Liver (tissue), 9 donors: Measurements from ENCODE around the gene MARCHF3. TPM values are rescaled to one million over a fixed set of nuclear protein-coding genes. Genes with fewer than 3 reads are reported as not detected.
A peak's percentile ranks its signal among the peaks of the same experiment; 100 is the strongest.

Experiments
- DNase-seq: peaks from one replicate; pipeline ENCODE4 v3.0.0-alpha.2; 2017; ENCODE audit warnings: low spot score
- H3K27ac ChIP-seq, 2 donors: one replicate each; pipeline ENCODE4 v1.7.0; 2013; ENCODE audit warnings: inconsistent platforms in 2 of 2, low read length in 2 of 2, control low read depth in 1 of 2, low read depth in 1 of 2, mild to moderate bottlenecking in 1 of 2
- H3K27me3 ChIP-seq, 4 donors: one replicate each; pipeline versions ENCODE4 v1.6.1 to v1.7.0; 2013; ENCODE audit warnings: low read length in 3 of 4, inconsistent platforms in 1 of 4, mild to moderate bottlenecking in 1 of 4, moderate library complexity in 1 of 4; ENCODE audit not compliant: control insufficient read depth in 4 of 4, insufficient read depth in 4 of 4
- H3K36me3 ChIP-seq, 4 donors: one replicate each; pipeline versions ENCODE4 v1.6.1 to v1.7.0; 2013; ENCODE audit warnings: low read length in 3 of 4, mild to moderate bottlenecking in 3 of 4, low read depth in 1 of 4, moderate library complexity in 1 of 4; ENCODE audit not compliant: control insufficient read depth in 4 of 4, insufficient read depth in 3 of 4
- H3K4me1 ChIP-seq, 4 donors: one replicate each; pipeline versions ENCODE4 v1.6.1 to v1.7.0; 2013; ENCODE audit warnings: low read length in 3 of 4, mild to moderate bottlenecking in 3 of 4, moderate library complexity in 1 of 4; ENCODE audit not compliant: control insufficient read depth in 4 of 4, insufficient read depth in 4 of 4
- H3K4me3 ChIP-seq, 3 donors: one replicate each; pipeline versions ENCODE4 v1.6.1 to v1.7.0; 2013; ENCODE audit warnings: low read length in 3 of 3, control low read depth in 1 of 3, low read depth in 1 of 3, mild to moderate bottlenecking in 1 of 3
- H3K9ac ChIP-seq, 2 donors: one replicate each; pipeline ENCODE4 v1.7.0; 2013; ENCODE audit warnings: low read length in 2 of 2, mild to moderate bottlenecking in 2 of 2, moderate library complexity in 2 of 2, control low read depth in 1 of 2, low read depth in 1 of 2
- H3K9me3 ChIP-seq, 4 donors: one replicate each; pipeline versions ENCODE4 v1.6.1 to v1.7.0; 2013; ENCODE audit warnings: low read length in 3 of 4; ENCODE audit not compliant: control insufficient read depth in 4 of 4
- EGR1 ChIP-seq, 2 donors: IDR thresholded peaks; 2 replicates each; pipeline ENCODE4 v1.6.1; 2016 to 2018; ENCODE audit warnings: antibody characterized with exemption in 2 of 2, low read depth in 2 of 2
- FOXA1 ChIP-seq: IDR thresholded peaks from 2 replicates; pipeline ENCODE4 v1.6.1; 2016; ENCODE audit warnings: antibody characterized with exemption
- GABPA ChIP-seq, 2 donors: IDR thresholded peaks in 1 of 2; conservative IDR thresholded peaks in 1 of 2; 2 replicates each; pipeline ENCODE4 v1.6.1; 2016; ENCODE audit warnings: antibody characterized with exemption in 2 of 2, mild to moderate bottlenecking in 1 of 2, moderate library complexity in 1 of 2
- HNF4A ChIP-seq, 2 donors: conservative IDR thresholded peaks; 2 replicates each; pipeline ENCODE4 v1.6.1; 2016; ENCODE audit warnings: antibody characterized with exemption in 2 of 2, mild to moderate bottlenecking in 2 of 2
- HNF4G ChIP-seq: IDR thresholded peaks from 2 replicates; pipeline ENCODE4 v1.6.1; 2016; ENCODE audit warnings: antibody characterized with exemption
- JUND ChIP-seq, 2 donors: IDR thresholded peaks; 2 replicates each; pipeline ENCODE4 v1.6.1; 2016; ENCODE audit warnings: antibody characterized with exemption in 2 of 2
- NR2F2 ChIP-seq: IDR thresholded peaks from 2 replicates; pipeline ENCODE4 v1.6.1; 2016; ENCODE audit warnings: antibody characterized with exemption
- RAD21 ChIP-seq, 2 donors: IDR thresholded peaks; 2 replicates each; pipeline ENCODE4 v1.6.1; 2016; ENCODE audit warnings: antibody characterized with exemption in 2 of 2, mild to moderate bottlenecking in 2 of 2
- RXRA ChIP-seq, 2 donors: IDR thresholded peaks; 2 replicates each; pipeline ENCODE4 v1.6.1; 2017 to 2018; ENCODE audit warnings: antibody characterized with exemption in 2 of 2, mild to moderate bottlenecking in 1 of 2
- SP1 ChIP-seq: IDR thresholded peaks from 2 replicates; pipeline ENCODE4 v1.6.1; 2018; ENCODE audit warnings: antibody characterized with exemption, mild to moderate bottlenecking
- YY1 ChIP-seq: IDR thresholded peaks from 2 replicates; pipeline ENCODE4 v1.6.1; 2016; ENCODE audit warnings: antibody characterized with exemption, mild to moderate bottlenecking
- WGBS: extraction: QIAGEN DNeasy Blood & Tissue Kit; methylation state at CpG from one replicate; pipeline ENCODE4 v1.1.7; 2013; 5-methylcytosine and 5-hydroxymethylcytosine counted together
- polyA plus RNA-seq, 2 donors: library from polyadenylated mRNA; stranded (reverse) in 1 of 2; unstranded in 1 of 2; fragments of 200-250 nt in 1 of 2; fragments of >200 nt in 1 of 2; fragmentation: Nextera tagmentation in 1 of 2; extraction: Ambion mirVana in 1 of 2; gene quantifications; one replicate each; pipeline versions ENCODE4 v1.2.1 to v1.2.3, GENCODE V29; 2013 to 2015
- total RNA-seq, 2 donors: library from RNA; depleted of rRNA; stranded (reverse); fragments of >200 nt; gene quantifications; one replicate each; pipeline ENCODE4 v1.2.3, GENCODE V29; 2014
- TF ChIP-seq, protein P1 (sequence below): fragments of 150-350 bp; IDR thresholded peaks from 2 replicates; pipeline ENCODE4 v1.5.1; 2017; ENCODE audit warnings: improper control_type of control experiment, low read depth, low read length; ENCODE audit not compliant: missing input control
- donor health status: healthy.
- donor health status: healthy.
- donor health status: healthy.
- donor health status: healthy.
- donor health status: healthy.

Gene MARCHF3
- total and polyA plus RNA-seq, 4 donors = 0.93 to 51.0 (median 1.4) TPM

DNA sequence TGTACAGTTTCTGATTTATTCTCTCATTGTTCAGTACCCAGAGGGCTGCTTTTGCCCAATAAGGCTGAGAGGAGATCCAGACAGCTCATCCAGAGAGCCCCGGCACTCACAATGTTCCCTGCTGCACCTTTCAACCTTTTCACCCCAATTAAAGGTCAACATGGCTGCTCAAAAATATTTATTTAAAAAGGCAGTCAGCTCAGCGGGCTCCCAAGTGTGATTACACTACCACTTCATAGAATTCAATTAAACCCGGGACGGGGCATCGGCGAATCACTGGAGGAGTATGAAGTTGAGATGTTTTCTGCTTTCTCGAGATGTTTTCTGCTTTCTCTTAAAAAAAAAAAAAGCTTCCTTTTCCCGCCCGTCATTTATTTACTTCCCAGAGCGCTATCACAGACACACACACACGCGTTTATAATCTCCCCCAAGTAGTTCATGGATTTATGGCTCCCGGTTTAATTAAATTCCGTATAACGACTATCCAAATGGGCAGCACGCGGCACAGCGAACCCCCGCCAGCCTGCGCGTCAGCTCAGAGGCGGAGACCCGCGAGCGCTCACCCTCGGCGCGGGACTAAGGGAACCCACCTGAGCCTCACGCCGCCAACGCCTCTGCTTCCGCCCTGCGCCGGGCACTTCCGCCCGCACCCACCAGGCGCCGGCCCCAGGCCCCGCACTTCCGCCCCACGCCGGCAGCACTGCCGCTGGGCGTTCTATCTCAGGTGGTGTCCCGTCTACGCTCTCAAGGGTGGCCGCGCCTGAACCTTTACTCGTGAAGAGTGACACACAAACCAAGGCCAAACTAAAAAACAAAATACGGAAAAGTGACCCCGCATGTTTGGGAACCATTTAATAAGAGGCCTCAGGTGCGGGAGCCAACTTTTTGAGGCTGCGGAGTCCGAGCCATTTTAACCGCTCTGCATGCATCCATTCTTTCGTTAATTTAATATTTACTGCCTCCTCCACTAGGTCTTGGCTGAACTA, 42.8 kb upstream of the MARCHF3 start, which contains the start of gene C5orf63:
C5orf63 (minus strand) TSS at position 642 of the 986 bp plus-strand sequence. CDS start 14,507 bp downstream, outside the sequence.
- peak within 1 kb of the TSS; percentile 11 to 36 for H3K27ac ChIP-seq
- TF ChIP-seq RXRA (IDR thresholded peaks at IDR 0.05) = peak; percentile 34 to 59
- TF ChIP-seq GABPA (IDR thresholded peaks at IDR 0.05 in 1 of 2, conservative IDR thresholded peaks at IDR 0.05 in 1 of 2) = peak; percentile 49 to 87
- peak; percentile 67 for TF ChIP-seq NR2F2
- peak; percentile 21 to 72 for TF ChIP-seq EGR1 (IDR thresholded peaks at IDR 0.05; ENCODE audit: low read depth in 2 of 2)
- no peak for TF ChIP-seq HNF4G
- TF ChIP-seq, protein P1, sequence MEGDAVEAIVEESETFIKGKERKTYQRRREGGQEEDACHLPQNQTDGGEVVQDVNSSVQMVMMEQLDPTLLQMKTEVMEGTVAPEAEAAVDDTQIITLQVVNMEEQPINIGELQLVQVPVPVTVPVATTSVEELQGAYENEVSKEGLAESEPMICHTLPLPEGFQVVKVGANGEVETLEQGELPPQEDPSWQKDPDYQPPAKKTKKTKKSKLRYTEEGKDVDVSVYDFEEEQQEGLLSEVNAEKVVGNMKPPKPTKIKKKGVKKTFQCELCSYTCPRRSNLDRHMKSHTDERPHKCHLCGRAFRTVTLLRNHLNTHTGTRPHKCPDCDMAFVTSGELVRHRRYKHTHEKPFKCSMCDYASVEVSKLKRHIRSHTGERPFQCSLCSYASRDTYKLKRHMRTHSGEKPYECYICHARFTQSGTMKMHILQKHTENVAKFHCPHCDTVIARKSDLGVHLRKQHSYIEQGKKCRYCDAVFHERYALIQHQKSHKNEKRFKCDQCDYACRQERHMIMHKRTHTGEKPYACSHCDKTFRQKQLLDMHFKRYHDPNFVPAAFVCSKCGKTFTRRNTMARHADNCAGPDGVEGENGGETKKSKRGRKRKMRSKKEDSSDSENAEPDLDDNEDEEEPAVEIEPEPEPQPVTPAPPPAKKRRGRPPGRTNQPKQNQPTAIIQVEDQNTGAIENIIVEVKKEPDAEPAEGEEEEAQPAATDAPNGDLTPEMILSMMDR = peak; percentile 47
- TF ChIP-seq YY1 = peak; percentile 78
- TF ChIP-seq JUND (IDR thresholded peaks at IDR 0.05) = no peak
- H3K36me3 ChIP-seq = peaks cover 0 to 7% (median 1%) of the 10 kb centered on the region in 4 donors
- peaks cover 0 to 8% (median 0%) of the 10 kb centered on the region in 4 donors for H3K4me1 ChIP-seq
- WGBS = 17% methylated on average over 56 of the region's 56 CpGs
- peak; percentile 78 for DNase-seq
- no peaks in the 10 kb centered on the region for H3K27me3 ChIP-seq
- peak within 1 kb of the TSS; percentile 38 to 70 (median 56) for H3K4me3 ChIP-seq
- H3K9me3 ChIP-seq = no peaks in the 10 kb centered on the region
- peak within 1 kb of the TSS in 1 of 2 donors; percentile 73 for H3K9ac ChIP-seq

DNA sequence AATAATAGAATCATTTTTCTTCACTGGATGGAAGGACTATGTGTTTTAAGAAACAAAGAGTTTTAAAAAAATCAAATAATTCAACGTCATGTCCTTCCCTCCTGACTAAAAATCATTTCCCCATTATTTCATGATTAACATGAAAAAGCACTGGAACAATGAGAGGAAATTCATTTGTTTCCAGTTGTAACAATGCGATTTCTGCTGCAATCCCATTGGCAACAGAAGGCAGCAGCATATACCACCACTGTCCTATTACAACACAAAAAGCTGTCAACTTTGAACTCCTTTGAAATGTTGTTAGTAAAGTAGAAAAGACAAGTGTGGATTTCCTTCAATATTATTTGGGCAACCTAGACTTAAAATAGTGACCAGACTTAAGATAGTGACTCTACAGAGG, 39.9 kb upstream of the MARCHF3 start:
- peak; percentile 11 for TF ChIP-seq NR2F2
- TF ChIP-seq, protein P1 = no peak
- no peak overlapping the region for H3K27ac ChIP-seq
- DNase-seq = no peak
- no peaks in the 10 kb centered on the region for H3K9me3 ChIP-seq
- no peak overlapping the region for H3K9ac ChIP-seq
- no peaks in the 10 kb centered on the region for H3K27me3 ChIP-seq
- H3K36me3 ChIP-seq = peaks cover 0 to 7% (median 1%) of the 10 kb centered on the region in 4 donors
- H3K4me1 ChIP-seq = peaks cover 0 to 8% (median 0%) of the 10 kb centered on the region in 4 donors
- WGBS = 91% methylated on average over 2 of the region's 2 CpGs
- H3K4me3 ChIP-seq = no peak overlapping the region

DNA sequence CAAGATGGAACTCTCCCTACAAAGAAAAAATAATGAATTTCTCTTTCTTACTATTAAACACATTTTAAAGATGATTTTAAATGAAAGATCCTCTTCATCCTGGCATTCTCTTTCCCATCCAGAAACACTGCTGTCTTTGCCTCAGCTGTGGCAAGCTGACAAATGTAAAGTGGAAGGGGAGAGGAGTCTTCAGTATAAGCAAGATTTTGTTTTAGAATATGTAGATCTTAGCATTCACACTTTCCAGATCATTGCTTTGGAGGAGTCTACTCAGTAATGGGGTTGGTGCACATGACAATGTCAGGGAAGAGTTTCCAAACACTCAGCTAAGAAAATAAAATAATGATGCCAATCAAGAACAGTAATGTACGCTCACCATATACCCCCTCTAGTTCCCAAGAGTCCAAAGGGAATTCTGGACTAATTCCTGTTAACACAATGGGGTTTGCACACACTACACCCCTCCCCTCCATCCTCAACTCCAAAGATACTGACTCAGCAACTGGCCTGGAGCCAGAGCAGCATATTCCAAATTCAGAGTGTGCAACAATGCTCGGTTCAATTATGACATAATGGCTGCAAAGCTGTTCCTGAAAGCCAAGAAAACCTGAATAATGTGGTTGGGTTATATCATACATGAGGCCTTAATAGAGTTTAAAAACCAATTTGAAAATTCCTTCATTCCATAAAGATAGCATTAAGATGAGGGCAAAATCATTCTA, 38.3 kb upstream of the MARCHF3 start:
- H3K9ac ChIP-seq = no peak overlapping the region
- H3K4me1 ChIP-seq = peaks cover 0 to 8% (median 0%) of the 10 kb centered on the region in 4 donors
- no peak for DNase-seq
- 71% methylated on average over 2 of the region's 2 CpGs for WGBS
- no peaks in the 10 kb centered on the region for H3K27me3 ChIP-seq
- peaks cover 0 to 7% (median 1%) of the 10 kb centered on the region in 4 donors for H3K36me3 ChIP-seq
- no peak overlapping the region for H3K4me3 ChIP-seq
- no peak overlapping the region for H3K27ac ChIP-seq
- H3K9me3 ChIP-seq = no peaks in the 10 kb centered on the region
- TF ChIP-seq FOXA1 = no peak
- TF ChIP-seq YY1 = no peak
- TF ChIP-seq JUND (IDR thresholded peaks at IDR 0.05) = no peak
- no peak for TF ChIP-seq RAD21 (IDR thresholded peaks at IDR 0.05)
- TF ChIP-seq, protein P1 = no peak
- TF ChIP-seq HNF4G = no peak
- TF ChIP-seq GABPA (IDR thresholded peaks at IDR 0.05 in 1 of 2, conservative IDR thresholded peaks at IDR 0.05 in 1 of 2) = no peak
- TF ChIP-seq SP1 = no peak
- no peak for TF ChIP-seq HNF4A (conservative IDR thresholded peaks at IDR 0.05)
